Small intestine (tissue), 7 donors: ENCODE measurements around the gene UBXN10. TPM values are rescaled to one million over a fixed set of nuclear protein-coding genes. Genes with fewer than 3 reads are reported as not detected.
A peak's percentile ranks its signal among the peaks of the same experiment; 100 is the strongest.

Source experiments
- DNase-seq, 2 donors: peaks; one replicate each; pipeline versions ENCODE4 v3.0.0 to v3.0.0-alpha.2; 2013
- FAIRE-seq: peaks from 2 replicates; lab custom pipeline; 2012; peaks lifted over from hg19 to GRCh38; lab: Jason Lieb, UNC
- H3K27ac ChIP-seq, 3 donors: one replicate each; pipeline ENCODE4 v1.5.1; 2013; ENCODE audit warnings: low read length in 2 of 3, mild to moderate bottlenecking in 2 of 3, control low read depth in 1 of 3, inconsistent platforms in 1 of 3, low read depth in 1 of 3, moderate library complexity in 1 of 3
- H3K27me3 ChIP-seq, 3 donors: one replicate each; pipeline ENCODE4 v1.6.1; 2013; ENCODE audit warnings: low read length in 3 of 3, inconsistent platforms in 1 of 3; ENCODE audit not compliant: control insufficient read depth in 3 of 3, insufficient read depth in 3 of 3
- H3K36me3 ChIP-seq, 3 donors: one replicate each; pipeline ENCODE4 v1.6.1; 2013; ENCODE audit warnings: low read length in 3 of 3, inconsistent platforms in 1 of 3, low read depth in 1 of 3, mild to moderate bottlenecking in 1 of 3, moderate library complexity in 1 of 3; ENCODE audit not compliant: control insufficient read depth in 3 of 3, insufficient read depth in 2 of 3
- H3K4me1 ChIP-seq, 3 donors: one replicate each; pipeline ENCODE4 v1.6.1; 2013; ENCODE audit warnings: low read length in 2 of 3, inconsistent platforms in 1 of 3, low read depth in 1 of 3, mild to moderate bottlenecking in 1 of 3, moderate library complexity in 1 of 3; ENCODE audit not compliant: control insufficient read depth in 3 of 3, insufficient read depth in 2 of 3
- H3K4me3 ChIP-seq, 3 donors: one replicate each; pipeline ENCODE4 v1.5.1; 2013; ENCODE audit warnings: low read length in 3 of 3, control low read depth in 1 of 3, inconsistent platforms in 1 of 3, low read depth in 1 of 3, mild to moderate bottlenecking in 1 of 3, moderate library complexity in 1 of 3
- H3K9me3 ChIP-seq, 2 donors: one replicate each; pipeline ENCODE4 v1.6.1; 2013; ENCODE audit warnings: low read depth in 1 of 2, low read length in 1 of 2; ENCODE audit not compliant: control insufficient read depth in 2 of 2, insufficient read depth in 1 of 2
- WGBS, 3 donors: extraction: QIAGEN DNeasy Blood & Tissue Kit; methylation state at CpG; one replicate each; pipeline ENCODE4 v1.1.7; 2013; 5-methylcytosine and 5-hydroxymethylcytosine counted together
- polyA plus RNA-seq, 4 donors: library from polyadenylated mRNA; stranded (reverse) in 3 of 4; unstranded in 1 of 4; fragments of 200-250 nt in 3 of 4; fragments of 120-200 nt in 1 of 4; gene quantifications; one replicate each; pipeline versions ENCODE4 v1.2.1 to v1.2.3, GENCODE V29; 2013
- donor health status: healthy with polysubstance abuse.
- donor health status: control.
- donor health status: control.
- donor health status: Bipolar disorder and iron deficiency.
- donor health status: healthy.

Gene UBXN10
- polyA plus RNA-seq, 4 donors: 0.22 to 1.6 (median 0.77) TPM

- no peaks in the 10 kb centered on the region for H3K36me3 ChIP-seq
- DNase-seq (peak in 1 of 2 donors; percentile 27), FAIRE-seq (no peak)
- peaks cover 0 to 5% of the 10 kb centered on the region in 2 donors for H3K9me3 ChIP-seq
- H3K27me3 ChIP-seq: no peaks in the 10 kb centered on the region
- no peak overlapping the region for H3K4me3 ChIP-seq
- WGBS, 3 donors: 54 to 64% (median 59%) methylated on average over 13 of the region's 13 CpGs
- peaks cover 0 to 10% (median 6%) of the 10 kb centered on the region in 3 donors for H3K4me1 ChIP-seq
- peak overlapping the region in 1 of 3 donors; percentile 13 for H3K27ac ChIP-seq
Observed at GRCh38 chr1:20183616-20184271, 2.2 kb upstream of the UBXN10 start.

GRCh38 chr1:20184481-20184900 is 1.4 kb upstream of the UBXN10 start:
- no peak overlapping the region for H3K4me3 ChIP-seq
- no peaks in the 10 kb centered on the region for H3K36me3 ChIP-seq
- H3K9me3 ChIP-seq: peaks cover 0 to 4% of the 10 kb centered on the region in 2 donors
- peaks cover 0 to 10% (median 6%) of the 10 kb centered on the region in 3 donors for H3K4me1 ChIP-seq
- H3K27me3 ChIP-seq: no peaks in the 10 kb centered on the region
- H3K27ac ChIP-seq: peak overlapping the region in 1 of 3 donors; percentile 8
- WGBS, 3 donors: 64 to 71% (median 65%) methylated on average over 6 of the region's 6 CpGs
- FAIRE-seq: no peak
- DNase-seq: peak in 1 of 2 donors; percentile 21

DNA sequence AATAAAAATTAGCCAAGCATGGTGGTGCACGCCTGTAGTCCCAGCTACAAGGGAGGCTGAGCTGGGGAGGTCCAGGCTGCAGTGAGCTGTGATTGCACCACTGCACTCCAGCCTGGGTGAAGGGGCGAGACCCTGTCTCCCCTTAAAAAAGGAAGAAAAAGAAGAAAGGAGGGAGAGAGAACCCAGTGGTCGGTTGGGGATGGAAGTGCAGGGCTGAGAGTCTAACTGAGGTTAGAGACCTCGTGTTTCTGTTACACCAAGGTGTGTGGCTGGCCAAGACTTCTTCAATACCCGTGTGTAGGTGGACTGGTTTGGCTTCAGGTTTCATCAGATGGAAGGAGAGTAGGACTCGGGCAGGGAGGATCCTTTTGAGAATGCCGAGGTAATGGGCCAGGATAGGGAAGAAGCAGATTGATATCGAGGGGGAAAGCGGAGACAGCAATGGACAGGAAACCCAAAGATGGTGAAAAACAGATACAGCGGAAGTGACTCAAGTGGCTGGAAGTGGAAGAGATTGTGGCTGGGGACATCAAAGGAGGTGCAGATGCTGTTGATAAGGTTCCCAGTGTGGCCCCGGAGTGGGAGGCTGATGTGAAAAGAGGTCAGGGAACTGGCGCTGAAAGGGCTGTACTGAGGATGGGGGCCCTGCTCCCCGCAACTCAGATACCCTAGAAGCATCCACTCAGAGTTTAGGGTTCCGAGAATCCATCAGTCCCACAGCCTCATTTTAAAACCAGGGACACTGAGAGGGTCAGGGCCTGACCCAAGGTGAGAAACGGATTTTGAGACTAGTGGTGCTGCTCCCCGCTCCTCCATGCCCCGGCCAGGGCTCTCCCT is 681 bp upstream of the UBXN10 start:
- Histone ChIP-seq H3K4me3 (no peak overlapping the region), H3K27me3 (no peaks in the 10 kb centered on the region), H3K36me3 (no peaks in the 10 kb centered on the region), H3K27ac (peak overlapping the region in 2 of 3 donors; percentile 18 to 42), H3K9me3 (no peaks in the 10 kb centered on the region), H3K4me1 (peaks cover 0 to 10% (median 6%) of the 10 kb centered on the region in 3 donors)
- FAIRE-seq: no peak
- no peak for DNase-seq
- WGBS, 3 donors: 55 to 75% (median 66%) methylated on average over 17 of the region's 17 CpGs

GRCh38 chr1:20187103-20187812 is 1.4 kb downstream of the UBXN10 start:
- no peaks in the 10 kb centered on the region for H3K27me3 ChIP-seq
- H3K4me1 ChIP-seq: peaks cover 0 to 10% (median 6%) of the 10 kb centered on the region in 3 donors
- DNase-seq (peak in 1 of 2 donors; percentile 43), FAIRE-seq (no peak)
- no peak overlapping the region for H3K4me3 ChIP-seq
- H3K27ac ChIP-seq: peak overlapping the region in 2 of 3 donors; percentile 42 to 57
- WGBS, 3 donors: 32 to 49% (median 37%) methylated on average over 7 of the region's 7 CpGs
- H3K9me3 ChIP-seq: no peaks in the 10 kb centered on the region
- no peaks in the 10 kb centered on the region for H3K36me3 ChIP-seq

GRCh38 chr1:20187813-20188454 is 2.0 kb downstream of the UBXN10 start:
- H3K27ac ChIP-seq: no peak overlapping the region
- H3K4me1 ChIP-seq: peaks cover 0 to 10% (median 6%) of the 10 kb centered on the region in 3 donors
- DNase-seq: no peak
- H3K27me3 ChIP-seq: no peaks in the 10 kb centered on the region
- H3K36me3 ChIP-seq: no peaks in the 10 kb centered on the region
- 51 to 64% (median 64%) methylated on average over 4 of the region's 4 CpGs for WGBS, 3 donors
- no peak overlapping the region for H3K4me3 ChIP-seq
- no peaks in the 10 kb centered on the region for H3K9me3 ChIP-seq
- no peak for FAIRE-seq

GRCh38 chr1:20188455-20188817 is 2.5 kb downstream of the UBXN10 start:
- no peaks in the 10 kb centered on the region for H3K9me3 ChIP-seq
- H3K4me3 ChIP-seq: no peak overlapping the region
- peaks cover 0 to 10% (median 6%) of the 10 kb centered on the region in 3 donors for H3K4me1 ChIP-seq
- H3K27ac ChIP-seq: no peak overlapping the region
- 72 to 85% (median 77%) methylated on average over 4 of the region's 4 CpGs for WGBS, 3 donors
- DNase-seq (no peak), FAIRE-seq (no peak)
- H3K36me3 ChIP-seq: no peaks in the 10 kb centered on the region
- no peaks in the 10 kb centered on the region for H3K27me3 ChIP-seq

DNA sequence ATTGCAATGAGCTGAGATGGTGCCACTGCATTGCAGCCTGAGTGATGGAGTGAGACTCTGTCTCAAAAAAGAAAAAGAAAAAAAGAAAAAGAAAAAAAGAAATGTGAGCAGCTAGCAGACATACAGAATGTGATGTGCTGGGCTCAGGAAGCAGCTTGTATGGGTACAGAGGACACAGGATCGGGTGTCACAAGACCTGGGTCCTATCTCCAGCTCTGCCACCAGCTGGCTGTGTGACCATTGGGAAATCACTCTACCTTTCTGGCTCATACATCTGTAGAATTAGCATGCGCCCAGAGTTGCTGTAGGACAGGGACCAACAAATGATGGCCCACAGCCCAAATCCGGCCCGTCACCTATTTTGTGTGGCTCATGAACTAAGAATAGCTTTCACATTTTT is 3.8 kb downstream of the UBXN10 start:
- H3K4me3 ChIP-seq: no peak overlapping the region
- no peak for DNase-seq
- no peak for FAIRE-seq
- H3K27ac ChIP-seq: no peak overlapping the region
- WGBS, 3 donors: 90 to 94% (median 92%) methylated on average over 4 of the region's 4 CpGs
- H3K9me3 ChIP-seq: no peaks in the 10 kb centered on the region
- peaks cover 0 to 10% (median 6%) of the 10 kb centered on the region in 3 donors for H3K4me1 ChIP-seq
- H3K36me3 ChIP-seq: no peaks in the 10 kb centered on the region
- no peaks in the 10 kb centered on the region for H3K27me3 ChIP-seq
